BE2C (cell line): ENCODE data around the gene TKT. TPM values are rescaled to one million over a fixed set of nuclear protein-coding genes. Genes with fewer than 3 reads are reported as not detected.
A peak's percentile ranks its signal among the peaks of the same experiment; 100 is the strongest.
"Not testable (repeated sequence)": the region's sequence is repeated elsewhere in the genome, so short reads cannot be mapped to it uniquely, and the experiment has no call there.

Source experiments
- DNase-seq: peaks from one replicate; pipeline ENCODE4 v3.0.0-alpha.2; 2020
- H3K27me3 ChIP-seq: fragments of 250-450 bp; sonication (Bioruptor Pico); 2 replicates; pipeline ENCODE4 v1.5.1; 2020; ENCODE audit warnings: mild to moderate bottlenecking
- H3K36me3 ChIP-seq: fragments of 250-450 bp; sonication (Bioruptor Pico); 2 replicates; pipeline ENCODE4 v1.5.1; 2020; ENCODE audit warnings: mild to moderate bottlenecking
- H3K4me1 ChIP-seq: fragments of 250-450 bp; sonication (Bioruptor Pico); 2 replicates; pipeline ENCODE4 v1.5.1; 2020
- H3K4me3 ChIP-seq: 2 replicates; pipeline ENCODE4 v1.5.1; 2011; ENCODE audit warnings: low read depth, low read length
- H3K9me3 ChIP-seq: fragments of 250-450 bp; sonication (Bioruptor Pico); 2 replicates; pipeline ENCODE4 v1.5.1; 2020
- CTCF ChIP-seq: IDR thresholded peaks from 2 replicates; pipeline ENCODE4 v1.5.1; 2012; ENCODE audit warnings: mild to moderate bottlenecking, low read depth, low read length
- polyA plus RNA-seq: library from polyadenylated mRNA; unstranded; fragments of >200 nt; gene quantifications from one replicate; pipeline ENCODE4 v1.2.1, GENCODE V29; 2012; ENCODE audit warnings: low read depth, missing spikeins; ENCODE audit not compliant: insufficient read length, insufficient read depth

Gene TKT
- 198 TPM for polyA plus RNA-seq

DNA sequence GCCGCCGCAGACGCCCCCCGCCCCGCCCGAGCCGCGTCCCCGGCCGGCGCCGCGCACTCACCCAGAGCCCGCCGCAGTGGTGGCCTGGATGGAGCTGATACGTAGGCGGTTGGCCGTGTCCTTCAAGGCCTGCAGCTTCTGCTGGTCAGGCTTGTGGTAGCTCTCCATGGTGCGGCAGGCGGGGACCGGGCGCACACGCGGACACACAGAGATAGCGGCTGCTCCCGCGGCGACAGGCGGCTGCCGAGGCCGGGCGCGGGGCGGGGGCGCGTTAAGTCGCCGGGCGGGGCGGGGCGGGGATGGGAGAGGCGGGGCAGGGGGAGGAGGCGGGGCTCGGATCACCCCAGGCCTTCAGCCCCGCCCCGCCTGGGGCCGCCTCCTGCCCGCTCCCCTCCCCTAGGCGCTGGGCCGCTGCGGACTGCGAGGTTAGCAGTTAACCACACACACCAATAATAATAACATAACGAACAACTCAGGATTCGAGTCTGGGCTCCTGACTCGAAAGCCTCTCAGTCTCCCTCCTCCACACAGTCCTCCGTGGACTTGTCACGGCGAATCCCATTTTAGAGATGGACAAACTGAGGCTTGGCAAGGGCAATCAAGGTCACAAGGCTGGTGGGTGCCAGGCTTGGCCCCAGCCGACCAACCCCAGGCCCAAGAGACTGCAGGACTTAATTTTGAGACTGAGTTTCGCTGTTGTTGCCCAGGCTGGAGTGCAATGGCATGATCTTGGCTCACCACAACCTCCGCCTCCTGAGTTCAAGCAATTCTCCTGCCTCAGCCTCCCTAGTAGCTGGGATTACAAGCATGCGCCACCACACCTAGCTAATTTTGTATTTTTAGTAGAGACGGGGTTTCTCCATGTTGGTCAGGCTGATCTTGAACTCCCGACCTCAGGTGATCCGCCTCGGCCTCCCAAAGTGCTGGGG lies at the start of gene TKT:
TSS of gene TKT (minus strand) at position 248 of the 929 bp plus-strand sequence. CDS start at position 168, 80 bp downstream.
- peaks cover 8% of the 10 kb centered on the region; the same call in 1 of the 2 replicates for H3K4me1 ChIP-seq
- H3K27me3 ChIP-seq = no peaks in the 10 kb centered on the region
- H3K36me3 ChIP-seq = peaks cover 9% of the 10 kb centered on the region; the same call in 1 of the 2 replicates
- H3K9me3 ChIP-seq = no peaks in the 10 kb centered on the region
- no peak for TF ChIP-seq CTCF
- peak within 1 kb of the TSS; percentile 86 for H3K4me3 ChIP-seq
- peak; percentile 82 for DNase-seq

DNA sequence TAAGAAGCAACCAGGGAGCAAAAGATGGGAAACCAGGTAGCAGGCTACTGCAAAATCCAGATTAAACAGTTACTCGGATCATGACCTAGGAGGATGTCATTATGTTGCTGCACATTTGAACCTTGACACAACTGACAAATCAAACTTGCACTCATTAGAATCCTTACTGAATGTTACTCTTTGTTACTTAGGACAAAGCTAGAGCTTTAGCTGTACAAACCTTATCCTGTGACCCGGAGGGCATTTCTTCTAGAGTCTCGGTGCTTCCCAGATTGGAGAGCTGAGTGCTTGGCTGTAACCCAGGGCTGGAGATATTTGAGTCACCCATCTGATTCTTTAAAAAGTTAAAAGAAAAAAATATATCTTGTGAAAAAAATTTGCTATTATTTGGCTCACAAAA lies 48.1 kb upstream of the TKT start:
- H3K36me3 ChIP-seq = peaks cover 4% of the 10 kb centered on the region; the same call in 1 of the 2 replicates
- no peaks in the 10 kb centered on the region for H3K9me3 ChIP-seq
- no peak for TF ChIP-seq CTCF
- no peak overlapping the region for H3K4me3 ChIP-seq
- no peak for DNase-seq
- no peaks in the 10 kb centered on the region for H3K4me1 ChIP-seq
- H3K27me3 ChIP-seq = no peaks in the 10 kb centered on the region

- Histone ChIP-seq H3K4me1 (no peaks in the 10 kb centered on the region), H3K9me3 (no peaks in the 10 kb centered on the region), H3K36me3 (peaks cover 4% of the 10 kb centered on the region; the same call in 1 of the 2 replicates), H3K27me3 (no peaks in the 10 kb centered on the region), H3K4me3 (no peak overlapping the region)
- no peak for TF ChIP-seq CTCF
- no peak for DNase-seq
Observed at GRCh38 chr3:53303549-53303948, 47.7 kb upstream of the TKT start.

DNA sequence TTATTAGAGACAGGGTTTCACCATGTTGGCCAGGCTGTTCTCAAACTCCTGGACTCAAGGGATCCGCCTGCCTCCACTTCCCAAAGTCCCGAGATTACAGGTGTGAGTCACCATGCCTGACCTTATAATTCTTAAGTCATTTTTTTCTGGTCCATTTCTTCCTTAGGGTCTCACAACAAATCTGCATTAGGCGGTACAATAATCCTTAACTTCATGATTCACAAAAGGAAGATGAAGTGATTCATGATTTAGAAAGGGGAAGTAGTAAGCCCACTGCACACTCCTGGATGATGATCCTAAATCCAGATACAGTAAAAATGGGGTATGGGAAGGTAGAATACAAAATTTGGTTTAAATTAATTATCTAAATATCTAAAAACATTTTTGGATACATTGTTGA lies 45.0 kb upstream of the TKT start:
- no peak for DNase-seq
- no peak for TF ChIP-seq CTCF
- Histone ChIP-seq H3K4me3 (no peak overlapping the region), H3K36me3 (peaks cover 4% of the 10 kb centered on the region; the same call in 1 of the 2 replicates), H3K4me1 (no peaks in the 10 kb centered on the region), H3K9me3 (no peaks in the 10 kb centered on the region), H3K27me3 (no peaks in the 10 kb centered on the region)

- H3K27me3 ChIP-seq, H3K9me3 ChIP-seq, H3K36me3 ChIP-seq, DNase-seq, H3K4me1 ChIP-seq, H3K4me3 ChIP-seq: not testable (repeated sequence)
- TF ChIP-seq CTCF = peak; percentile 63
Observed at GRCh38 chr3:53299611-53300023, 43.8 kb upstream of the TKT start.

- H3K27me3 ChIP-seq = no peaks in the 10 kb centered on the region
- no peak overlapping the region for H3K4me3 ChIP-seq
- no peaks in the 10 kb centered on the region for H3K36me3 ChIP-seq
- no peak for DNase-seq
- no peaks in the 10 kb centered on the region for H3K9me3 ChIP-seq
- no peaks in the 10 kb centered on the region for H3K4me1 ChIP-seq
- TF ChIP-seq CTCF = no peak
Observed at GRCh38 chr3:53295410-53295809, 39.6 kb upstream of the TKT start.
